WTC11 (cell line): Measurements from ENCODE around the gene ZNHIT1. TPM values are rescaled to one million over a fixed set of nuclear protein-coding genes. Genes with fewer than 3 reads are reported as not detected.
A peak's percentile ranks its signal among the peaks of the same experiment; 100 is the strongest.

Experiments used
- ATAC-seq: fragments of 200-7000 bp; cut with Tn5 transposase; 2 replicates; pipeline ENCODE4 v1.10.0; 2021; ENCODE audit warnings: mild to moderate bottlenecking, moderate library complexity
- CTCF ChIA-PET: fragments of 300-600 bp; sonication (Branson Sonifier 250); formaldehyde crosslinking; loops from one replicate; lab custom pipeline; 2021; ENCODE audit warnings: antibody characterized with exemption; lab: Charles Lee
- POLR2A ChIA-PET: fragments of 350-600 bp; sonication (Branson Sonifier 250); formaldehyde crosslinking; loops from one replicate; lab custom pipeline; 2021; ENCODE audit warnings: antibody characterized with exemption; lab: Charles Lee
- DNase-seq: peaks from one replicate; pipeline ENCODE4 v3.0.0; 2021; ENCODE audit warnings: low spot score
- H3K27ac Mint-ChIP-seq: 2 replicates; pipeline ENCODE4 v1.8.0; 2021; ENCODE audit warnings: mixed read lengths
- H3K27me3 Mint-ChIP-seq: 2 replicates; pipeline ENCODE4 v1.8.0; 2021; ENCODE audit warnings: low read depth, mild to moderate bottlenecking, moderate library complexity, mixed read lengths
- H3K36me3 Mint-ChIP-seq: 2 replicates; pipeline ENCODE4 v1.8.0; 2021; ENCODE audit warnings: mixed read lengths
- H3K4me1 Mint-ChIP-seq: 2 replicates; pipeline ENCODE4 v1.8.0; 2022; ENCODE audit warnings: mixed read lengths
- H3K4me3 Mint-ChIP-seq: 2 replicates; pipeline ENCODE4 v1.8.0; 2021; ENCODE audit warnings: mild to moderate bottlenecking, moderate library complexity, mixed read lengths
- H3K9me3 Mint-ChIP-seq: 2 replicates; pipeline ENCODE4 v1.8.0; 2021; ENCODE audit warnings: mixed read lengths
- CBFB ChIP-seq: sonication (generic); formaldehyde crosslinking; IDR thresholded peaks from 2 replicates; pipeline ENCODE4 v1.8.1; 2022; ENCODE audit warnings: mild to moderate bottlenecking, low read depth, missing genetic modification reagents
- CREB1 ChIP-seq: sonication (generic); formaldehyde crosslinking; IDR thresholded peaks from 2 replicates; pipeline ENCODE4 v1.8.0; 2023; ENCODE audit warnings: mild to moderate bottlenecking, missing genetic modification reagents
- ELF4 ChIP-seq: sonication (generic); formaldehyde crosslinking; IDR thresholded peaks from 2 replicates; pipeline ENCODE4 v1.8.1; 2022; ENCODE audit warnings: low read depth, mild to moderate bottlenecking, moderate library complexity, missing genetic modification reagents
- ESRRA ChIP-seq: sonication (generic); formaldehyde crosslinking; IDR thresholded peaks from 2 replicates; pipeline ENCODE4 v1.8.1; 2022; ENCODE audit warnings: mild to moderate bottlenecking, missing genetic modification reagents, borderline replicate concordance
- FOXP1 ChIP-seq: sonication (generic); formaldehyde crosslinking; IDR thresholded peaks from 2 replicates; pipeline ENCODE4 v1.8.0; 2022; ENCODE audit warnings: missing genetic modification reagents, mild to moderate bottlenecking, moderate library complexity, borderline replicate concordance
- GABPB1 ChIP-seq: sonication (generic); formaldehyde crosslinking; IDR thresholded peaks from 2 replicates; pipeline ENCODE4 v1.8.1; 2023; ENCODE audit warnings: mild to moderate bottlenecking, missing genetic modification reagents
- GTF2I ChIP-seq: fragments of 250-450 bp; sonication (Bioruptor Pico); conservative IDR thresholded peaks from 2 replicates; pipeline ENCODE4 v1.4.0; 2021; ENCODE audit warnings: mild to moderate bottlenecking
- JUN ChIP-seq: sonication (generic); formaldehyde crosslinking; IDR thresholded peaks from 2 replicates; pipeline ENCODE4 v1.8.0; 2023; ENCODE audit warnings: mild to moderate bottlenecking, missing genetic modification reagents
- NFYB ChIP-seq: sonication (generic); formaldehyde crosslinking; conservative IDR thresholded peaks from 2 replicates; pipeline ENCODE4 v1.8.0; 2022; ENCODE audit warnings: low read depth, missing genetic modification reagents
- NR1H2 ChIP-seq: sonication (generic); formaldehyde crosslinking; IDR thresholded peaks from 2 replicates; pipeline ENCODE4 v1.9.0; 2021; ENCODE audit warnings: mild to moderate bottlenecking, moderate library complexity, missing genetic modification reagents
- NR3C1 ChIP-seq: sonication (generic); formaldehyde crosslinking; conservative IDR thresholded peaks from 2 replicates; pipeline ENCODE4 v1.8.1; 2023; ENCODE audit warnings: low read depth, mild to moderate bottlenecking, missing genetic modification reagents
- SMAD3 ChIP-seq: sonication (generic); formaldehyde crosslinking; IDR thresholded peaks from 2 replicates; pipeline ENCODE4 v1.8.0; 2022; ENCODE audit warnings: missing genetic modification reagents, mild to moderate bottlenecking, borderline replicate concordance
- ZNF263 ChIP-seq: sonication (generic); formaldehyde crosslinking; IDR thresholded peaks from 2 replicates; pipeline ENCODE4 v1.8.1; 2022; ENCODE audit warnings: low read depth, mild to moderate bottlenecking, moderate library complexity, missing genetic modification reagents
- ZNF423 ChIP-seq: fragments of 250-450 bp; sonication (Bioruptor Pico); IDR thresholded peaks from 2 replicates; pipeline ENCODE4 v2.1.2; 2022; ENCODE audit warnings: mild to moderate bottlenecking, moderate library complexity
- ZNF671 ChIP-seq: fragments of 250-450 bp; sonication (Bioruptor Pico); IDR thresholded peaks from 2 replicates; pipeline ENCODE4 v1.8.0; 2021; ENCODE audit warnings: mild to moderate bottlenecking
- total RNA-seq: library from RNA; stranded (reverse); gene quantifications from 3 replicates; pipeline ENCODE4 v1.2.3, GENCODE V29; 2021
- TF ChIP-seq, protein P1 (sequence below): sonication (generic); formaldehyde crosslinking; IDR thresholded peaks from 2 replicates; pipeline ENCODE4 v1.8.1; 2022; ENCODE audit warnings: mild to moderate bottlenecking, missing genetic modification reagents, moderate library complexity, borderline replicate concordance
- TF ChIP-seq, protein P2 (sequence below): fragments of 200-600 bp; IDR thresholded peaks from 2 replicates; pipeline ENCODE4 v1.8.0; 2022; ENCODE audit warnings: antibody characterized with exemption
- TF ChIP-seq, protein P3 (sequence below): sonication (generic); formaldehyde crosslinking; IDR thresholded peaks from 2 replicates; pipeline ENCODE4 v1.8.1; 2022; ENCODE audit warnings: missing genetic modification reagents, borderline replicate concordance
- TF ChIP-seq, protein P4 (sequence below): sonication (generic); formaldehyde crosslinking; IDR thresholded peaks from 2 replicates; pipeline ENCODE4 v1.8.1; 2022; ENCODE audit warnings: low read depth, mild to moderate bottlenecking, moderate library complexity, missing genetic modification reagents, borderline replicate concordance
- TF ChIP-seq, protein P5 (sequence below): sonication (generic); formaldehyde crosslinking; conservative IDR thresholded peaks from 2 replicates; pipeline ENCODE4 v1.8.1; 2022; ENCODE audit warnings: mild to moderate bottlenecking, missing genetic modification reagents
- TF ChIP-seq, protein P6 (sequence below): sonication (generic); formaldehyde crosslinking; IDR thresholded peaks from 2 replicates; pipeline ENCODE4 v1.8.0; 2022; ENCODE audit warnings: mild to moderate bottlenecking, missing genetic modification reagents
- TF ChIP-seq, protein P7 (sequence below): sonication (generic); formaldehyde crosslinking; IDR thresholded peaks from 2 replicates; pipeline ENCODE4 v1.8.1; 2023; ENCODE audit warnings: mild to moderate bottlenecking, missing genetic modification reagents, moderate library complexity

ZNHIT1 gene
- total RNA-seq, 1 experiment from 2014 or later, result 63.9 TPM

DNA sequence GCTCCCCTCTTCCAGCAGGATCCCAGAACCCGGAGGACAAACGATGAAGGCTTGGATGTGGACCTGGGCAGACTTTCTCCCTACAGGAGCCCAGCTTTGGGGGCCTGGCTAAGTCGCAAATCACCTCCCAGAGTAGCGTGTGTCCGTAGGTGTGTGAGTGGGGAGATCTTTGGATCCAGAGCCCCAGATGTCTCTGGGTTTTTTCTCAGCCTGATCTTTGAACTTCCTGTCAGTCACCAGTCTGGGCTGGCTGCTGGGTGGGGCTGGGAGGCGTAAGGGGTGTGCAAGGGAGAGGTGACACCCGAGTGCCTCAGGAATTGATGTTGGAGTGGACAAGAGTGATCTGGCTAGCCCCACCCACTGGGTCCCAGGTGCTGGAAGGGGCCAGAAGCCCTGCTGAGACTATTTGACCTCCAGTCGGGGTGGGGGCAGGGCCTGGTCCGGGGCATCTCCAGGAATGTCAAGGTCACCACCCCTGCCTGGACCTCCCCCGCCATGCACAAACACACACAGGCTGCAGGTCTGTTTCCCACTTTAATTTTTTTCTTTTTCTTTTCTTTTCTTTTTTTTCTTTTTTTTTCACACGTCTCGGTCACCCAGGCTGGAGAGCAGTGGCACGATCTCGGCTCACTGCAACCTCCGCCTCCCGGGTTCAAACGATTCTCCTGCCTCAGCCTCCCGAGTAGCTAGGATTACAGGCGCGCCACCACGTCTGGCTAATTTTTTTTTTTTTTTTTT, 16.9 kb upstream of the ZNHIT1 start, which contains the start of gene MOGAT3 (continued):
- TF ChIP-seq, protein P1, sequence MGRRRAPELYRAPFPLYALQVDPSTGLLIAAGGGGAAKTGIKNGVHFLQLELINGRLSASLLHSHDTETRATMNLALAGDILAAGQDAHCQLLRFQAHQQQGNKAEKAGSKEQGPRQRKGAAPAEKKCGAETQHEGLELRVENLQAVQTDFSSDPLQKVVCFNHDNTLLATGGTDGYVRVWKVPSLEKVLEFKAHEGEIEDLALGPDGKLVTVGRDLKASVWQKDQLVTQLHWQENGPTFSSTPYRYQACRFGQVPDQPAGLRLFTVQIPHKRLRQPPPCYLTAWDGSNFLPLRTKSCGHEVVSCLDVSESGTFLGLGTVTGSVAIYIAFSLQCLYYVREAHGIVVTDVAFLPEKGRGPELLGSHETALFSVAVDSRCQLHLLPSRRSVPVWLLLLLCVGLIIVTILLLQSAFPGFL (CRISPR knock-in tag), result no peak
- TF ChIP-seq ZNF423 (CRISPR knock-in tag), result peak; percentile 80
- TF ChIP-seq, protein P2, sequence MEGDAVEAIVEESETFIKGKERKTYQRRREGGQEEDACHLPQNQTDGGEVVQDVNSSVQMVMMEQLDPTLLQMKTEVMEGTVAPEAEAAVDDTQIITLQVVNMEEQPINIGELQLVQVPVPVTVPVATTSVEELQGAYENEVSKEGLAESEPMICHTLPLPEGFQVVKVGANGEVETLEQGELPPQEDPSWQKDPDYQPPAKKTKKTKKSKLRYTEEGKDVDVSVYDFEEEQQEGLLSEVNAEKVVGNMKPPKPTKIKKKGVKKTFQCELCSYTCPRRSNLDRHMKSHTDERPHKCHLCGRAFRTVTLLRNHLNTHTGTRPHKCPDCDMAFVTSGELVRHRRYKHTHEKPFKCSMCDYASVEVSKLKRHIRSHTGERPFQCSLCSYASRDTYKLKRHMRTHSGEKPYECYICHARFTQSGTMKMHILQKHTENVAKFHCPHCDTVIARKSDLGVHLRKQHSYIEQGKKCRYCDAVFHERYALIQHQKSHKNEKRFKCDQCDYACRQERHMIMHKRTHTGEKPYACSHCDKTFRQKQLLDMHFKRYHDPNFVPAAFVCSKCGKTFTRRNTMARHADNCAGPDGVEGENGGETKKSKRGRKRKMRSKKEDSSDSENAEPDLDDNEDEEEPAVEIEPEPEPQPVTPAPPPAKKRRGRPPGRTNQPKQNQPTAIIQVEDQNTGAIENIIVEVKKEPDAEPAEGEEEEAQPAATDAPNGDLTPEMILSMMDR, result no peak
- TF ChIP-seq, protein P3, sequence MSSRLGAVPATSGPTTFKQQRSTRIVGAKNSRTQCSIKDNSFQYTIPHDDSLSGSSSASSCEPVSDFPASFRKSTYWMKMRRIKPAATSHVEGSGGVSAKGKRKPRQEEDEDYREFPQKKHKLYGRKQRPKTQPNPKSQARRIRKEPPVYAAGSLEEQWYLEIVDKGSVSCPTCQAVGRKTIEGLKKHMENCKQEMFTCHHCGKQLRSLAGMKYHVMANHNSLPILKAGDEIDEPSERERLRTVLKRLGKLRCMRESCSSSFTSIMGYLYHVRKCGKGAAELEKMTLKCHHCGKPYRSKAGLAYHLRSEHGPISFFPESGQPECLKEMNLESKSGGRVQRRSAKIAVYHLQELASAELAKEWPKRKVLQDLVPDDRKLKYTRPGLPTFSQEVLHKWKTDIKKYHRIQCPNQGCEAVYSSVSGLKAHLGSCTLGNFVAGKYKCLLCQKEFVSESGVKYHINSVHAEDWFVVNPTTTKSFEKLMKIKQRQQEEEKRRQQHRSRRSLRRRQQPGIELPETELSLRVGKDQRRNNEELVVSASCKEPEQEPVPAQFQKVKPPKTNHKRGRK (CRISPR knock-in tag), result no peak
- TF ChIP-seq, protein P4, sequence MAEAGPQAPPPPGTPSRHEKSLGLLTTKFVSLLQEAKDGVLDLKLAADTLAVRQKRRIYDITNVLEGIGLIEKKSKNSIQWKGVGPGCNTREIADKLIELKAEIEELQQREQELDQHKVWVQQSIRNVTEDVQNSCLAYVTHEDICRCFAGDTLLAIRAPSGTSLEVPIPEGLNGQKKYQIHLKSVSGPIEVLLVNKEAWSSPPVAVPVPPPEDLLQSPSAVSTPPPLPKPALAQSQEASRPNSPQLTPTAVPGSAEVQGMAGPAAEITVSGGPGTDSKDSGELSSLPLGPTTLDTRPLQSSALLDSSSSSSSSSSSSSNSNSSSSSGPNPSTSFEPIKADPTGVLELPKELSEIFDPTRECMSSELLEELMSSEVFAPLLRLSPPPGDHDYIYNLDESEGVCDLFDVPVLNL (CRISPR knock-in tag), result no peak
- TF ChIP-seq, protein P5, sequence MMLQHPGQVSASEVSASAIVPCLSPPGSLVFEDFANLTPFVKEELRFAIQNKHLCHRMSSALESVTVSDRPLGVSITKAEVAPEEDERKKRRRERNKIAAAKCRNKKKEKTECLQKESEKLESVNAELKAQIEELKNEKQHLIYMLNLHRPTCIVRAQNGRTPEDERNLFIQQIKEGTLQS, result no peak
- no peak for TF ChIP-seq GTF2I (CRISPR knock-in tag)
- no peak for TF ChIP-seq ESRRA (CRISPR knock-in tag)
- 0 out of 2 replicates have a peak, but pooled peaks have one; percentile 8 for TF ChIP-seq FOXP1
- no peak for TF ChIP-seq ZNF671 (CRISPR knock-in tag)
- TF ChIP-seq, all 79 proteins: peak for 4

DNA sequence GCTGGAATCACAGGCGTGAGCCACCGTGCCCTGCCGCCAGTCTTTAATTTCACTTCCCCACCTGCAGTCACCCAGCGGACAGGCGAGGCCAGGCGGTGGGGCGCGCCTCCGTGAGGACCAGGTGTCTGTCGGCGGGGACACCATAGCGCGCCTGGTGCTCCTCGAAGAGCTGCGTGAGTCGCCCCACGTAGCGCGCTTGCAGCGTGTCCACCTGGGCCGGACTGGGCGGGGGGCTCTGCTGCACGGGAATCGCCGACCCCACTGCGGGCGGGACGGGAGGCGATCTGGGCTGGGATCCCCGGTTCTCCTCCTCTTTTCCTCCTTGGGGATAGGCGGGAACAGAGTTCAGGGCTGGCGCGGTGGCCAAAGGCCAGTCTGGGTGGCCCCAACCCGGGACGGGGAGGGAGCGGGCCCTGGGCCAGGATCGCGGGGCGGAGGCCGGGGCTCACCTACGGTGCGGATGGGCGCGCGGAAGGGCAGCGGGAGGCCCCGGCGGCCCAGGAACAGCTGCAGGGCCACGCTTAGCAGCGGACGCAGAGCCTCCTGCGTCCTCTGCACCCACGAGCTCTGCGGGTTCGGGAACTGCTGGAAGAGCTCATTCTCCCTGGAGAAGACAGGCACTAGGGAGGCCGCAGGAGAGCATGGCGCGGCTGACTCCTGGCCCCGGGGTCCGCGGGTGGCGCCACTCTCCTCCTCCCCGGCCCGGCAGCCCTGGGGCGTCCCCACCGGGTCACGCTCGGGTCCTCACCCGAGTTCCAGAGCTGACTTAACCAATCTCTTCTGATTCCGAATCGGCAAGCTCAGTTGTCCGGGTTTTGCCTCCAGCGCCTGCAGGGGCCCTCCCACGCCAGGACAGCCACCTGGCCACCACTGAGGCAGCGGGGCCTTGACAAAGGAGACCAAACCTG, 16.0 kb upstream of the ZNHIT1 start:
- POLR2A ChIA-PET, result interaction anchor here (0.6 to 1.4 kb wide), 4 partner anchors 16 to 124 kb away, joined by 5 to 8 read pairs (median 6); partner anchors contain the start of genes PLOD3 and ZNHIT1
- peak; percentile 62 for ATAC-seq
- TF ChIP-seq NFYB (CRISPR knock-in tag), result no peak; the same call in 1 of the 2 replicates
- TF ChIP-seq, protein P6, sequence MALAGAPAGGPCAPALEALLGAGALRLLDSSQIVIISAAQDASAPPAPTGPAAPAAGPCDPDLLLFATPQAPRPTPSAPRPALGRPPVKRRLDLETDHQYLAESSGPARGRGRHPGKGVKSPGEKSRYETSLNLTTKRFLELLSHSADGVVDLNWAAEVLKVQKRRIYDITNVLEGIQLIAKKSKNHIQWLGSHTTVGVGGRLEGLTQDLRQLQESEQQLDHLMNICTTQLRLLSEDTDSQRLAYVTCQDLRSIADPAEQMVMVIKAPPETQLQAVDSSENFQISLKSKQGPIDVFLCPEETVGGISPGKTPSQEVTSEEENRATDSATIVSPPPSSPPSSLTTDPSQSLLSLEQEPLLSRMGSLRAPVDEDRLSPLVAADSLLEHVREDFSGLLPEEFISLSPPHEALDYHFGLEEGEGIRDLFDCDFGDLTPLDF (CRISPR knock-in tag), result no peak
- TF ChIP-seq NR1H2 (CRISPR knock-in tag), result no peak
- TF ChIP-seq ZNF263 (CRISPR knock-in tag), result no peak
- TF ChIP-seq CREB1, result no peak
- TF ChIP-seq SMAD3, result no peak
- 0 out of 2 replicates have a peak, but pooled peaks have one; percentile 49 for TF ChIP-seq ESRRA (CRISPR knock-in tag)
- TF ChIP-seq CBFB (CRISPR knock-in tag), result 0 out of 2 replicates have a peak, but pooled peaks have one; percentile 79
- no peak for TF ChIP-seq JUN (CRISPR knock-in tag)
- TF ChIP-seq, protein P7, sequence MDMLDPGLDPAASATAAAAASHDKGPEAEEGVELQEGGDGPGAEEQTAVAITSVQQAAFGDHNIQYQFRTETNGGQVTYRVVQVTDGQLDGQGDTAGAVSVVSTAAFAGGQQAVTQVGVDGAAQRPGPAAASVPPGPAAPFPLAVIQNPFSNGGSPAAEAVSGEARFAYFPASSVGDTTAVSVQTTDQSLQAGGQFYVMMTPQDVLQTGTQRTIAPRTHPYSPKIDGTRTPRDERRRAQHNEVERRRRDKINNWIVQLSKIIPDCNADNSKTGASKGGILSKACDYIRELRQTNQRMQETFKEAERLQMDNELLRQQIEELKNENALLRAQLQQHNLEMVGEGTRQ (CRISPR knock-in tag), result no peak
- no peak for TF ChIP-seq ELF4 (CRISPR knock-in tag)
- TF ChIP-seq NR3C1 (CRISPR knock-in tag), result 0 out of 2 replicates have a peak, but pooled peaks have one; percentile 56
- peak; percentile 35 for TF ChIP-seq GABPB1 (CRISPR knock-in tag)

More for the DNA sequence above, 16.0 kb upstream of the ZNHIT1 start:
- H3K27me3 Mint-ChIP-seq, result peaks cover 16% of the 10 kb centered on the region
- CTCF ChIA-PET, result interaction anchor here (0.5 to 5.3 kb wide), 14 partner anchors 10 to 1097 kb away, joined by 3 to 57 read pairs (median 4); partner anchors contain the start of genes FIS1, PLOD3, UFSP1 and ZNHIT1
- H3K4me3 Mint-ChIP-seq, result peak overlapping the region; percentile 72
- H3K27ac Mint-ChIP-seq, result no peak overlapping the region
- no peaks in the 10 kb centered on the region for H3K36me3 Mint-ChIP-seq
- no peaks in the 10 kb centered on the region for H3K9me3 Mint-ChIP-seq
- H3K4me1 Mint-ChIP-seq, result peaks cover 28% of the 10 kb centered on the region
- peak; percentile 56 for DNase-seq
